K562 (cell line): ENCODE data around the gene TMEM131.

Source experiments
- CTCF ChIP-seq, 3 experiments: IDR thresholded peaks in 2 of 3; conservative IDR thresholded peaks in 1 of 3; 2 replicates each; pipeline ENCODE4 v1.5.1; 2011 to 2012; ENCODE audit warnings: low read length in 3 of 3, mild to moderate bottlenecking in 3 of 3, control low read depth in 2 of 3, improper control_type of control experiment in 1 of 3, inconsistent platforms in 1 of 3, low read depth in 1 of 3, mixed read lengths in 1 of 3, moderate library complexity in 1 of 3; ENCODE audit not compliant: insufficient read depth in 2 of 3
- EHMT2 ChIP-seq: fragments of 450-650 bp; IDR thresholded peaks from 2 replicates; pipeline ENCODE4 v1.6.1; 2018; ENCODE audit warnings: antibody characterized with exemption
- HNRNPL ChIP-seq: fragments of 200-400 bp; formaldehyde crosslinking; IDR thresholded peaks from 2 replicates; pipeline ENCODE4 v1.6.1; 2017; ENCODE audit warnings: low read depth, mild to moderate bottlenecking, low read length
- NFATC3 ChIP-seq: fragments of 450-650 bp; IDR thresholded peaks from 2 replicates; pipeline ENCODE4 v1.6.1; 2017; ENCODE audit warnings: mild to moderate bottlenecking
- POLR2A ChIP-seq: fragments of 450-650 bp; conservative IDR thresholded peaks from 2 replicates; pipeline ENCODE4 v1.6.1; 2016

- TF ChIP-seq POLR2A (no peak), CTCF (IDR thresholded peaks at IDR 0.05 in 2 of 3, conservative IDR thresholded peaks at IDR 0.05 in 1 of 3; ENCODE audit: insufficient read depth in 2 of 3, low read depth in 1 of 3, low read length in 3 of 3) (no peak), NFATC3 (no peak), EHMT2 (no peak), HNRNPL (no peak)
Observed at GRCh38 chr2:97871096-97871780, 124.5 kb downstream of the TMEM131 start.
